ENCODE results near the gene GPR87. TPM values are rescaled to one million over a fixed set of nuclear protein-coding genes. Genes with fewer than 3 reads are reported as not detected.

GPR87 gene
- polyA plus RNA-seq, 3 donors, result 0.15 TPM; not detected in 2

GRCh38 chr3:151248772-151249337, 67.8 kb downstream of the GPR87 start:
- Mint-ChIP-seq H3K27ac (no peak overlapping the region), H3K27me3 (ENCODE audit: low read depth in 3 of 3) (no peaks in the 10 kb centered on the region), H3K36me3 (no peaks in the 10 kb centered on the region), H3K4me1 (no peaks in the 10 kb centered on the region), H3K4me3 (no peak overlapping the region), H3K9me3 (peaks cover 0 to 4% (median 0%) of the 10 kb centered on the region in 7 donors)
- Histone ChIP-seq H3K27ac (ENCODE audit: low read depth in 1 of 2, low read length in 2 of 2) (no peak overlapping the region), H3K27me3 (ENCODE audit: control insufficient read depth in 2 of 2, insufficient read depth in 2 of 2, low read length in 2 of 2) (no peaks in the 10 kb centered on the region), H3K79me2 (ENCODE audit: insufficient read depth, low read length) (no peaks in the 10 kb centered on the region), H3K4me2 (replicated peaks; ENCODE audit: extremely low read depth, low read length, poor library complexity, severe bottlenecking) (no peak overlapping the region), H3K9ac (ENCODE audit: insufficient read depth, low read length, poor library complexity, severe bottlenecking) (no peak overlapping the region), H3K4me3 (replicated peaks in 1 of 3; ENCODE audit: low read depth in 2 of 3, low read length in 3 of 3) (no peak overlapping the region), H2AFZ (ENCODE audit: insufficient read depth, low read depth, low read length, poor library complexity, severe bottlenecking) (no peak overlapping the region), H3K36me3 (replicated peaks in 1 of 2; ENCODE audit: control insufficient read depth in 1 of 2, insufficient read depth in 2 of 2, low read length in 2 of 2) (no peaks in the 10 kb centered on the region), H3K4me1 (ENCODE audit: control insufficient read depth in 1 of 2, insufficient read depth in 2 of 2, low read length in 2 of 2) (no peaks in the 10 kb centered on the region), H3K9me3 (replicated peaks in 1 of 2; ENCODE audit: control insufficient read depth in 1 of 2, insufficient read depth in 1 of 2, low read length in 2 of 2) (no peaks in the 10 kb centered on the region), H4K20me1 (ENCODE audit: insufficient read depth, low read length) (no peaks in the 10 kb centered on the region)
- TF ChIP-seq, protein P1, sequence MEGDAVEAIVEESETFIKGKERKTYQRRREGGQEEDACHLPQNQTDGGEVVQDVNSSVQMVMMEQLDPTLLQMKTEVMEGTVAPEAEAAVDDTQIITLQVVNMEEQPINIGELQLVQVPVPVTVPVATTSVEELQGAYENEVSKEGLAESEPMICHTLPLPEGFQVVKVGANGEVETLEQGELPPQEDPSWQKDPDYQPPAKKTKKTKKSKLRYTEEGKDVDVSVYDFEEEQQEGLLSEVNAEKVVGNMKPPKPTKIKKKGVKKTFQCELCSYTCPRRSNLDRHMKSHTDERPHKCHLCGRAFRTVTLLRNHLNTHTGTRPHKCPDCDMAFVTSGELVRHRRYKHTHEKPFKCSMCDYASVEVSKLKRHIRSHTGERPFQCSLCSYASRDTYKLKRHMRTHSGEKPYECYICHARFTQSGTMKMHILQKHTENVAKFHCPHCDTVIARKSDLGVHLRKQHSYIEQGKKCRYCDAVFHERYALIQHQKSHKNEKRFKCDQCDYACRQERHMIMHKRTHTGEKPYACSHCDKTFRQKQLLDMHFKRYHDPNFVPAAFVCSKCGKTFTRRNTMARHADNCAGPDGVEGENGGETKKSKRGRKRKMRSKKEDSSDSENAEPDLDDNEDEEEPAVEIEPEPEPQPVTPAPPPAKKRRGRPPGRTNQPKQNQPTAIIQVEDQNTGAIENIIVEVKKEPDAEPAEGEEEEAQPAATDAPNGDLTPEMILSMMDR (IDR thresholded peaks at IDR 0.05), result no peak
- no peak for DNase-seq
- 92% methylated on average over 3 of the region's 3 CpGs for WGBS (ENCODE audit: insufficient coverage)
- intact Hi-C loops (cut with micrococcal nuclease), result no loop called here

Other genes with a start within 250 kb of the GPR87 start
- gene MED12L, start 231.2 kb downstream of the GPR87 start, polyA plus RNA-seq, result under 1 TPM in 2 of 3 donors, not detected in 1; 0.12 to 0.29 TPM
- gene GPR171, start 113.6 kb downstream of the GPR87 start, polyA plus RNA-seq, result under 1 TPM in 1 of 3 donors, not detected in 2; 0.20 TPM
- under 1 TPM; 0.20 to 0.67 (median 0.50) TPM for gene P2RY14, start 38.3 kb downstream of the GPR87 start, polyA plus RNA-seq
- gene P2RY13, start 12.7 kb upstream of the GPR87 start, polyA plus RNA-seq, result 100 to 1,000 TPM in 1 of 3 donors, 10 to 100 TPM in 2; 45.6 to 144 (median 80.0) TPM
- 1 to 10 TPM; 1.9 to 3.0 (median 2.7) TPM for gene P2RY12, start 67.9 kb upstream of the GPR87 start, polyA plus RNA-seq
- gene IGSF10, start 144.2 kb upstream of the GPR87 start, polyA plus RNA-seq, result under 1 TPM in 2 of 3 donors, not detected in 1; 0.05 to 0.29 TPM